NCI-H2107 treated with DMSO at 0.1 percent for 48 hours (cell line): ENCODE results near the gene MCCC1.
"Not testable (repeated sequence)": the region's sequence is repeated elsewhere in the genome, so short reads cannot be mapped to it uniquely, and the experiment has no call there.

Experiments used
- DNase-seq: peaks from one replicate; lab custom pipeline; 2025; ENCODE audit not compliant: unreplicated experiment; lab: John Stamatoyannopoulos, UW

MCCC1 gene

GRCh38 chr3:183058351-183058750 lies 40.9 kb downstream of the MCCC1 start:
- no peak for DNase-seq

GRCh38 chr3:183050706-183051105 lies 48.6 kb downstream of the MCCC1 start:
- DNase-seq, result no peak

GRCh38 chr3:183046883-183047282 lies 52.4 kb downstream of the MCCC1 start:
- no peak for DNase-seq

GRCh38 chr3:183044547-183045229 lies 54.6 kb downstream of the MCCC1 start:
- DNase-seq, result no peak

- DNase-seq, result no peak
Measured at GRCh38 chr3:183038757-183039156, 60.5 kb downstream of the MCCC1 start.

- no peak for DNase-seq
Measured at GRCh38 chr3:183038221-183038620, 61.1 kb downstream of the MCCC1 start.

GRCh38 chr3:183033746-183034145 lies 65.5 kb downstream of the MCCC1 start:
- no peak for DNase-seq

- DNase-seq, result no peak
Measured at GRCh38 chr3:183032880-183033555, 66.3 kb downstream of the MCCC1 start.

- no peak for DNase-seq
Measured at GRCh38 chr3:183031826-183032225, 67.5 kb downstream of the MCCC1 start.

GRCh38 chr3:183028416-183028815 lies 70.9 kb downstream of the MCCC1 start:
- DNase-seq, result no peak

GRCh38 chr3:183027276-183027675 lies 72.0 kb downstream of the MCCC1 start:
- no peak for DNase-seq

GRCh38 chr3:183022936-183023516 lies 76.3 kb downstream of the MCCC1 start:
- DNase-seq, result no peak

GRCh38 chr3:183018421-183019192 lies 80.7 kb downstream of the MCCC1 start:
- DNase-seq, result no peak

GRCh38 chr3:183015185-183015584 lies 84.1 kb downstream of the MCCC1 start:
- DNase-seq, result no peak

GRCh38 chr3:183013856-183014255 lies 85.4 kb downstream of the MCCC1 start:
- DNase-seq, result no peak

GRCh38 chr3:183013074-183013473 lies 86.2 kb downstream of the MCCC1 start:
- no peak for DNase-seq

GRCh38 chr3:183008800-183009199 lies 90.5 kb downstream of the MCCC1 start:
- DNase-seq, result no peak

GRCh38 chr3:183008303-183008702 lies 91.0 kb downstream of the MCCC1 start:
- no peak for DNase-seq

- DNase-seq, result no peak
Measured at GRCh38 chr3:183006396-183007002, 92.8 kb downstream of the MCCC1 start.

GRCh38 chr3:182999767-183000166 lies 99.5 kb downstream of the MCCC1 start:
- DNase-seq, result no peak

- not testable (repeated sequence) for DNase-seq
Measured at GRCh38 chr3:182993486-182994201, 105.7 kb downstream of the MCCC1 start.
